WERI-Rb-1 (cell line): ENCODE data around the gene SLC35A1.

ENCODE experiments used
- DNase-seq: peaks from one replicate; pipeline ENCODE4 v3.0.0-alpha.2; 2020
- H3K27ac ChIP-seq: fragments of 250-450 bp; sonication (Bioruptor Pico); 2 replicates; pipeline ENCODE4 v1.5.1; 2020; ENCODE audit warnings: mild to moderate bottlenecking, moderate library complexity
- H3K27me3 ChIP-seq: fragments of 250-450 bp; sonication (Bioruptor Pico); 2 replicates; pipeline ENCODE4 v1.5.1; 2021; ENCODE audit warnings: mild to moderate bottlenecking, low read depth, moderate library complexity; ENCODE audit not compliant: insufficient read depth, severe bottlenecking
- H3K36me3 ChIP-seq: fragments of 250-450 bp; sonication (Bioruptor Pico); 2 replicates; pipeline ENCODE4 v1.5.1; 2020; ENCODE audit warnings: mild to moderate bottlenecking, moderate library complexity
- H3K4me3 ChIP-seq: 2 replicates; pipeline ENCODE4 v1.5.1; 2011; ENCODE audit warnings: low read depth, mild to moderate bottlenecking, control low read depth, low read length
- H3K9me3 ChIP-seq: fragments of 250-450 bp; sonication (Bioruptor Pico); 2 replicates; pipeline ENCODE4 v1.5.1; 2021; ENCODE audit warnings: mild to moderate bottlenecking, moderate library complexity; ENCODE audit not compliant: severe bottlenecking
- TF ChIP-seq, protein P1 (sequence below): IDR thresholded peaks from 2 replicates; pipeline ENCODE4 v1.5.1; 2011; ENCODE audit warnings: low read depth, mild to moderate bottlenecking, control low read depth, inconsistent platforms, low read length

Gene SLC35A1

DNA sequence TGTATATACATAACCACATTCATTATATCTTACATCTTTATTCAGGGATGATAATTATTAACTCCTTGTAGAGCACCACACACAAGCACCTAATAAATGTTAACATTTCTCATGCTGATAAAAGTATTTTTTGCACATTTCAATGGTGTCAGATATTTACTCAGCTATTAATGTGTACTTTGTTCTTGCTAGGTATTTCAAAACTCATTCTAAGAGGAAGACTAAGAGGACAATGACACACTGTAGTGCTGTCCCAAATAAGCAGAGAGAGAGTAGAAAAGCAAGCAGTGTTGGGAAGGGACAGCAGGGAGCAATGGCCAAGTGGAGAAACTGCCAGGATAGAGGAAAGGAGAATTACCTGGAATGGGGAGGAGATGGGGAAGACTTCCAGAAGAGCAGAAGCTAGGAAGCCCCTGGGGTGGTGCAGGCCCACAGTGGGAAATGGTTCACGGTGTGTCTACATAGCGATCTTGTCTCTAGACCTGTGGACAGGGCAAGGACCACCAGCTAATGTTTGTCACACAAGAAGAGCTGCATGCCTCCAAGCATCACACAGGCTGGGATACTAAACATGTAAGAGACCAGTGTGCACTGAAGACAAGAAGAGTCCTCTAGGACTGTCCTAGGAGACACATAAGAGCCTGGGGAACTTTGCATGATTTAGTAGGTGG lies 61.7 kb downstream of the SLC35A1 start:
- H3K27ac ChIP-seq, result no peak overlapping the region
- peaks cover 21% of the 10 kb centered on the region for H3K36me3 ChIP-seq
- TF ChIP-seq, protein P1, sequence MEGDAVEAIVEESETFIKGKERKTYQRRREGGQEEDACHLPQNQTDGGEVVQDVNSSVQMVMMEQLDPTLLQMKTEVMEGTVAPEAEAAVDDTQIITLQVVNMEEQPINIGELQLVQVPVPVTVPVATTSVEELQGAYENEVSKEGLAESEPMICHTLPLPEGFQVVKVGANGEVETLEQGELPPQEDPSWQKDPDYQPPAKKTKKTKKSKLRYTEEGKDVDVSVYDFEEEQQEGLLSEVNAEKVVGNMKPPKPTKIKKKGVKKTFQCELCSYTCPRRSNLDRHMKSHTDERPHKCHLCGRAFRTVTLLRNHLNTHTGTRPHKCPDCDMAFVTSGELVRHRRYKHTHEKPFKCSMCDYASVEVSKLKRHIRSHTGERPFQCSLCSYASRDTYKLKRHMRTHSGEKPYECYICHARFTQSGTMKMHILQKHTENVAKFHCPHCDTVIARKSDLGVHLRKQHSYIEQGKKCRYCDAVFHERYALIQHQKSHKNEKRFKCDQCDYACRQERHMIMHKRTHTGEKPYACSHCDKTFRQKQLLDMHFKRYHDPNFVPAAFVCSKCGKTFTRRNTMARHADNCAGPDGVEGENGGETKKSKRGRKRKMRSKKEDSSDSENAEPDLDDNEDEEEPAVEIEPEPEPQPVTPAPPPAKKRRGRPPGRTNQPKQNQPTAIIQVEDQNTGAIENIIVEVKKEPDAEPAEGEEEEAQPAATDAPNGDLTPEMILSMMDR, result no peak
- no peaks in the 10 kb centered on the region for H3K9me3 ChIP-seq
- no peaks in the 10 kb centered on the region for H3K27me3 ChIP-seq
- no peak overlapping the region for H3K4me3 ChIP-seq
- DNase-seq, result no peak

- Histone ChIP-seq H3K36me3 (peaks cover 35% of the 10 kb centered on the region), H3K4me3 (no peak overlapping the region), H3K27me3 (no peaks in the 10 kb centered on the region), H3K9me3 (no peaks in the 10 kb centered on the region), H3K27ac (no peak overlapping the region)
- TF ChIP-seq, protein P1, result no peak
- no peak for DNase-seq
These were observed 65.9 kb downstream of the SLC35A1 start for GRCh38 chr6:87538510-87539260.

GRCh38 chr6:87539554-87539953 lies 66.8 kb downstream of the SLC35A1 start:
- peaks cover 37% of the 10 kb centered on the region for H3K36me3 ChIP-seq
- H3K9me3 ChIP-seq, result no peaks in the 10 kb centered on the region
- TF ChIP-seq, protein P1, result no peak
- no peak overlapping the region for H3K4me3 ChIP-seq
- H3K27me3 ChIP-seq, result no peaks in the 10 kb centered on the region
- no peak for DNase-seq
- H3K27ac ChIP-seq, result no peak overlapping the region

GRCh38 chr6:87540539-87540938 lies 67.8 kb downstream of the SLC35A1 start:
- Histone ChIP-seq H3K4me3 (no peak overlapping the region), H3K36me3 (peaks cover 41% of the 10 kb centered on the region), H3K9me3 (no peaks in the 10 kb centered on the region), H3K27me3 (no peaks in the 10 kb centered on the region), H3K27ac (no peak overlapping the region)
- no peak for DNase-seq
- TF ChIP-seq, protein P1, result no peak

DNA sequence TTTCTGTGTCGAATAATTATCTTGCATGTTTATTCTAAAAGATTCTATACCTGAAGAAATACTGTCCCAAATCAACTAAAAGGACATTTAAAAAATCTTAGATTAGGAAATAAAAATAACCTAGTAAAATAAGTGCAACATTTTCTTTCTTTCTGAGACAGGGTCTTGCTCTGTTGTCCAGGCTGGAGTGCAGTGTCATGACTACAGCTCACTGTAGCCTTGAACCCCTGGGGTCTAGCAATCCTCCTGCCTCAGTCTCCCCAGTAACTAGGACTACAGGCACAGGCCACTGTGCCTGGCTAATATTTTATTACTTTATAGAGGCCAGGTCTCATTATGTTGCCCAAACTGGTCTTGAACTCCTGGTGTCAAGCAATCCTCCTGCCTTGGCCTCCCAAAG lies 68.3 kb downstream of the SLC35A1 start:
- H3K36me3 ChIP-seq, result peaks cover 41% of the 10 kb centered on the region

More for the DNA sequence above, 68.3 kb downstream of the SLC35A1 start:
- DNase-seq, result no peak
- no peaks in the 10 kb centered on the region for H3K9me3 ChIP-seq
- H3K4me3 ChIP-seq, result no peak overlapping the region
- TF ChIP-seq, protein P1, result no peak
- H3K27me3 ChIP-seq, result no peaks in the 10 kb centered on the region
- H3K27ac ChIP-seq, result no peak overlapping the region
